WI38 (cell line): ENCODE measurements around the gene PGAP6.

ENCODE experiments used
- H3K4me3 ChIP-seq: 2 replicates; pipeline ENCODE4 v1.5.1; 2011; ENCODE audit warnings: low read depth, mild to moderate bottlenecking, control low read depth, low read length
- CTCF ChIP-seq: IDR thresholded peaks from 2 replicates; pipeline ENCODE4 v1.5.1; 2012; ENCODE audit warnings: low read depth, mild to moderate bottlenecking, control low read depth, low read length

The PGAP6 gene

GRCh38 chr16:361872-362701, 19.7 kb downstream of the PGAP6 start:
- peak; percentile 83 for TF ChIP-seq CTCF
- no peak overlapping the region for H3K4me3 ChIP-seq

- no peak overlapping the region for H3K4me3 ChIP-seq
- TF ChIP-seq CTCF: no peak
These were observed 20.4 kb downstream of the PGAP6 start for GRCh38 chr16:361341-361871.

GRCh38 chr16:360698-361336, 21.0 kb downstream of the PGAP6 start:
- no peak overlapping the region for H3K4me3 ChIP-seq
- TF ChIP-seq CTCF: no peak

- no peak for TF ChIP-seq CTCF
- H3K4me3 ChIP-seq: no peak overlapping the region
These were observed 21.7 kb downstream of the PGAP6 start for GRCh38 chr16:359871-360697.

- TF ChIP-seq CTCF: no peak
- no peak overlapping the region for H3K4me3 ChIP-seq
These were observed 22.6 kb downstream of the PGAP6 start for GRCh38 chr16:359067-359763.

- H3K4me3 ChIP-seq: no peak overlapping the region
- no peak for TF ChIP-seq CTCF
These were observed 25.0 kb downstream of the PGAP6 start for GRCh38 chr16:356741-357140.
